Panc1 (cell line): ENCODE measurements around the gene CGA. TPM values are rescaled to one million over a fixed set of nuclear protein-coding genes. Genes with fewer than 3 reads are reported as not detected.
A peak's percentile ranks its signal among the peaks of the same experiment; 100 is the strongest.
"Not testable (repeated sequence)": the region's sequence is repeated elsewhere in the genome, so short reads cannot be mapped to it uniquely, and the experiment has no call there.

ENCODE experiments used
- ATAC-seq: fragments of 200-7000 bp; cut with Tn5 transposase; 2 replicates; pipeline ENCODE4 v1.9.1; 2020; ENCODE audit warnings: mild to moderate bottlenecking, moderate library complexity
- Bru-seq: library from RNA; stranded (reverse); fragments of 400-500 nt; gene quantifications from one replicate; lab custom pipeline; 2021; lab: Mats Ljungman, UMichigan
- BruChase-seq, 2 experiments: library from RNA; stranded (reverse); fragments of 400-500 nt; gene quantifications; one replicate each; lab custom pipeline; 2021; lab: Mats Ljungman, UMichigan
- BruUV-seq: library from RNA; stranded (reverse); fragments of 400-500 nt; replicated peaks from 2 replicates; lab custom pipeline; 2021; lab: Mats Ljungman, UMichigan
- CTCF ChIA-PET: fragments of 300-600 bp; sonication (Branson Sonifier 250); formaldehyde crosslinking; loops from one replicate; lab custom pipeline; 2022; ENCODE audit warnings: antibody characterized with exemption; lab: Charles Lee
- POLR2A ChIA-PET: fragments of 300-600 bp; sonication (Branson Sonifier 250); formaldehyde crosslinking; loops from one replicate; lab custom pipeline; 2022; ENCODE audit warnings: antibody characterized with exemption; lab: Charles Lee
- DNase-seq: peaks from one replicate; pipeline ENCODE4 v3.0.0-alpha.2; 2010; ENCODE audit warnings: low read depth, low spot score
- H3K27ac ChIP-seq: 2 replicates; pipeline ENCODE4 v1.5.1; 2011; ENCODE audit warnings: mild to moderate bottlenecking, low read length, inconsistent platforms
- H3K27me3 ChIP-seq: fragments of 200-500 bp; sonication (Bioruptor generic); 2 replicates; pipeline ENCODE4 v1.6.0; 2014; ENCODE audit warnings: low read length, inconsistent platforms; ENCODE audit not compliant: control insufficient read depth, insufficient read depth
- H3K36me3 ChIP-seq: fragments of 200-500 bp; sonication (Bioruptor generic); 2 replicates; pipeline ENCODE4 v1.5.1; 2014; ENCODE audit warnings: inconsistent platforms, mild to moderate bottlenecking, low read length, moderate library complexity; ENCODE audit not compliant: control insufficient read depth, insufficient read depth
- H3K4me1 ChIP-seq: 2 replicates; pipeline ENCODE4 v1.5.1; 2011; ENCODE audit warnings: inconsistent platforms, mild to moderate bottlenecking, low read length, moderate library complexity; ENCODE audit not compliant: control insufficient read depth, insufficient read depth
- H3K4me3 ChIP-seq, 2 experiments: 2 replicates each; pipeline ENCODE4 v1.5.1; 2011 to 2012; ENCODE audit warnings: low read depth in 2 of 2, low read length in 2 of 2, mild to moderate bottlenecking in 2 of 2, inconsistent platforms in 1 of 2, moderate library complexity in 1 of 2
- H3K9me3 ChIP-seq: fragments of 200-500 bp; sonication (Bioruptor generic); 2 replicates; pipeline ENCODE4 v1.5.1; 2014; ENCODE audit warnings: low read depth, mild to moderate bottlenecking, inconsistent platforms, low read length, moderate library complexity; ENCODE audit not compliant: control insufficient read depth, insufficient read depth
- CTCF ChIP-seq: fragments of 450-650 bp; IDR thresholded peaks from 2 replicates; pipeline ENCODE4 v1.5.1; 2017; ENCODE audit warnings: mild to moderate bottlenecking
- POLR2AphosphoS5 ChIP-seq: IDR thresholded peaks from 2 replicates; pipeline ENCODE4 v1.6.1; 2012; ENCODE audit warnings: mild to moderate bottlenecking, low read depth, low read length, moderate library complexity
- SIN3A ChIP-seq: IDR thresholded peaks from 2 replicates; pipeline ENCODE4 v1.6.1; 2012; ENCODE audit warnings: low read depth, mild to moderate bottlenecking, low read length, moderate library complexity, borderline replicate concordance; ENCODE audit not compliant: insufficient read depth
- TCF7L2 ChIP-seq: IDR thresholded peaks from 2 replicates; pipeline ENCODE4 v1.6.1; 2011; ENCODE audit warnings: mild to moderate bottlenecking, low read depth, low read length, inconsistent platforms
- in situ Hi-C: cut with HindIII; loops from 2 replicates; pipeline ENCODE4 v1.10.0; 2016; ENCODE audit warnings: low sequenced_read_pairs, low pct_unique_long_range_greater_than_20kb
- intact Hi-C: fragments of 100-400 bp; cut with micrococcal nuclease; formaldehyde crosslinking; loops from one replicate; pipeline ENCODE4 v1.10.0; 2022; ENCODE audit not compliant: unreplicated experiment
- long read RNA-seq: library from polyadenylated mRNA; unstranded; transcript quantifications from one replicate; pipeline ENCODE4 v2.0.0, GENCODE V29; 2021; ENCODE audit not compliant: unreplicated experiment
- polyA plus RNA-seq: library from polyadenylated mRNA; unstranded; fragments of >200 nt; gene quantifications from one replicate; pipeline ENCODE4 v1.2.1, GENCODE V29; 2012; ENCODE audit warnings: missing spikeins; ENCODE audit not compliant: insufficient read length
- total RNA-seq: library from RNA; stranded (reverse); gene quantifications from one replicate; pipeline ENCODE4 v1.2.1, GENCODE V29; 2021; ENCODE audit not compliant: unreplicated experiment
- TF ChIP-seq, protein P1 (sequence below), 2 experiments: IDR thresholded peaks; 2 replicates each; pipeline ENCODE4 v1.6.1; 2011 to 2012; ENCODE audit warnings: low read depth in 2 of 2, control low read depth in 1 of 2, low read length in 1 of 2, mild to moderate bottlenecking in 1 of 2, moderate library complexity in 1 of 2; ENCODE audit not compliant: insufficient read depth in 1 of 2

CGA gene
- total RNA-seq (not detected), Bru-seq, nascent RNA (not detected), BruChase-seq, experiment 1, labeled RNA remaining after a 2-hour chase (not detected), BruChase-seq, experiment 2, labeled RNA remaining after a 6-hour chase (not detected)
- polyA plus RNA-seq: not detected
- long read RNA-seq: 0 reads

DNA sequence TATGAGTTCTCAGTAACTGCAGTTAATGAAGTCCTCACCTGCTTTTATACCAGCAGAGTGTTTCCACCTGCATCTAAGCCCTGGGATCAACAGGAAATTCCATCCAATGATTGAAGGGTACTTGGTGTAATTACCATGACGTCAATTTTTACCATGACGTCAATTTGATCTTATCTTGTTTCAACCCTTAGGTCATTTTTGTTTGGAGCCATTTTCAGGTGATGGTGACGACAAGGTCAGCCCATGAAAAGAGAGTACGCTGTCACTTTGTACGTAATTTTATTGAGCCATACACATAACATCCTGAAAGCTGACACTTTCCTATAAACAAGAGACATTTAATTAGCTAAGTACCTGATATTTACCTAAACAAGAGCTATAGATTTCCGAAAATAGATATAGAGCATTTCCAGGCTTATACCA, at the start of gene CGA:
TSS of gene CGA (minus strand) at position 20 of the 423 bp plus-strand sequence. CDS start 6,906 bp downstream, outside the sequence.
- Histone ChIP-seq H3K9me3 (no peaks in the 10 kb centered on the region), H3K4me3 (no peak within 1 kb of the TSS), H3K4me1 (no peaks in the 10 kb centered on the region), H3K36me3 (no peaks in the 10 kb centered on the region), H3K27ac (no peak within 1 kb of the TSS), H3K27me3 (peaks cover 33% of the 10 kb centered on the region)
- no TSS peak for BruUV-seq
- ChIA-PET CTCF (no interaction called here), POLR2A (no interaction called here)
- TF ChIP-seq CTCF (no peak), SIN3A (no peak), POLR2AphosphoS5 (no peak), TCF7L2 (no peak)
- TF ChIP-seq, protein P1, sequence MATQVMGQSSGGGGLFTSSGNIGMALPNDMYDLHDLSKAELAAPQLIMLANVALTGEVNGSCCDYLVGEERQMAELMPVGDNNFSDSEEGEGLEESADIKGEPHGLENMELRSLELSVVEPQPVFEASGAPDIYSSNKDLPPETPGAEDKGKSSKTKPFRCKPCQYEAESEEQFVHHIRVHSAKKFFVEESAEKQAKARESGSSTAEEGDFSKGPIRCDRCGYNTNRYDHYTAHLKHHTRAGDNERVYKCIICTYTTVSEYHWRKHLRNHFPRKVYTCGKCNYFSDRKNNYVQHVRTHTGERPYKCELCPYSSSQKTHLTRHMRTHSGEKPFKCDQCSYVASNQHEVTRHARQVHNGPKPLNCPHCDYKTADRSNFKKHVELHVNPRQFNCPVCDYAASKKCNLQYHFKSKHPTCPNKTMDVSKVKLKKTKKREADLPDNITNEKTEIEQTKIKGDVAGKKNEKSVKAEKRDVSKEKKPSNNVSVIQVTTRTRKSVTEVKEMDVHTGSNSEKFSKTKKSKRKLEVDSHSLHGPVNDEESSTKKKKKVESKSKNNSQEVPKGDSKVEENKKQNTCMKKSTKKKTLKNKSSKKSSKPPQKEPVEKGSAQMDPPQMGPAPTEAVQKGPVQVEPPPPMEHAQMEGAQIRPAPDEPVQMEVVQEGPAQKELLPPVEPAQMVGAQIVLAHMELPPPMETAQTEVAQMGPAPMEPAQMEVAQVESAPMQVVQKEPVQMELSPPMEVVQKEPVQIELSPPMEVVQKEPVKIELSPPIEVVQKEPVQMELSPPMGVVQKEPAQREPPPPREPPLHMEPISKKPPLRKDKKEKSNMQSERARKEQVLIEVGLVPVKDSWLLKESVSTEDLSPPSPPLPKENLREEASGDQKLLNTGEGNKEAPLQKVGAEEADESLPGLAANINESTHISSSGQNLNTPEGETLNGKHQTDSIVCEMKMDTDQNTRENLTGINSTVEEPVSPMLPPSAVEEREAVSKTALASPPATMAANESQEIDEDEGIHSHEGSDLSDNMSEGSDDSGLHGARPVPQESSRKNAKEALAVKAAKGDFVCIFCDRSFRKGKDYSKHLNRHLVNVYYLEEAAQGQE (IDR thresholded peaks at IDR 0.05; ENCODE audit: insufficient read depth in 1 of 2, low read depth in 2 of 2, low read length in 1 of 2): no peak
- DNase-seq: no peak
- intact Hi-C loops: no loop called here
- in situ Hi-C loops: no loop called here
- ATAC-seq: no peak

DNA sequence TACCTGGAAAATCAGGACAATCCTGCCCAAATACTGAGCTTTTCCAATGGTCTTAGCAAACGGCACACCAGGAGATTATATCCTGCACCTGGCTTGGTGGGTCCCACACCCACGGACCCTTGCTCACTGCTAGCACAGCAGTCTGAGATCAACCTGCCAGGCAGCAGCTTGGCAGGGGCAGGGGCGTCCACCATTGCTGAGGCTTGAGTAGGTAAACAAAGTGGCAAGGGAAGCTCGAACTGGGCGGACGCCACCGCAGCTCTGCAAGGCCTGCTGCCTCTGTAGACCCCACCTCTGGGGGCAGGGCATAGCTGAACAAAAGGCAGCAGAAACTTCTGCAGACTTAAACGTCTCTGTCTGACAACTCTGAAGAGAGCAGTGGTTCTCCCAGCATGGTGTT, 45.0 kb upstream of the CGA start:
- H3K27me3 ChIP-seq, DNase-seq, H3K36me3 ChIP-seq, H3K4me3 ChIP-seq, BruUV-seq, H3K9me3 ChIP-seq, in situ Hi-C loops, H3K4me1 ChIP-seq, H3K27ac ChIP-seq, CTCF ChIA-PET, ATAC-seq: not testable (repeated sequence)
- intact Hi-C loops: loop anchor here (5.0 kb wide), 2 partner anchors 97 to 252 kb away; no protein-coding TSS in a partner anchor
- POLR2A ChIA-PET: interaction anchor here (0.6 kb wide), 1 partner anchor 268 kb away, joined by 3 read pairs; no protein-coding TSS in a partner anchor

DNA sequence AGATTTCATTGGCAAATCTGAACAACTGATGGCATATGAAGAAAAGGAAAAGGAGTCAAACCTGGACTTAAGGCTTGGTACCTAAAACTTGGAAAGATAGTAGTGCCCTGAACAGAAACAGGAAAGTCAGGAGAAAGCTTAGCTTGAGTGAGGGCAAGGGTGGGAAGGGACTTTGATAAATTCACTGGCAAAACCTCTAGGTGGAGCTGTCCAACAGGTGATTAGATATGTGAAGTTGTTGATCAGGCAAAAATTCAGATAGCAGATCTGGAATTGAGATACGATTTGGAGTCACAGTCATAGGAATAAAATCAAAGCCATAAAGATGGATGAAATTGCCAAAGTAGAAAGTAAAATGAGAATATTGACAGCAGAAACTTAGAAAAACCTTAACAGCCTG, 44.3 kb upstream of the CGA start:
- ChIA-PET CTCF (no interaction called here), POLR2A (no interaction called here)
- Histone ChIP-seq H3K27me3 (no peaks in the 10 kb centered on the region; the same call in 1 of the 2 replicates), H3K4me3 (no peak overlapping the region), H3K4me1 (no peaks in the 10 kb centered on the region), H3K9me3 (no peaks in the 10 kb centered on the region), H3K36me3 (no peaks in the 10 kb centered on the region), H3K27ac (no peak overlapping the region)
- intact Hi-C loops (loop anchor here (5.0 kb wide), 2 partner anchors 98 to 253 kb away; no protein-coding TSS in a partner anchor), in situ Hi-C loops (no loop called here)
- peak; percentile 78 for TF ChIP-seq CTCF
- no peak for TF ChIP-seq TCF7L2
- TF ChIP-seq POLR2AphosphoS5: no peak
- no TSS peak for BruUV-seq
- ATAC-seq: peak; percentile 84
- no peak for DNase-seq
